HCT116 (cell line): ENCODE data around the gene RBFOX2. TPM values are rescaled to one million over a fixed set of nuclear protein-coding genes. Genes with fewer than 3 reads are reported as not detected.

Experiments
- ATAC-seq: fragments of 200-7000 bp; cut with Tn5 transposase; 2 replicates; pipeline ENCODE4 v1.9.1; 2020; ENCODE audit warnings: mild to moderate bottlenecking, moderate library complexity
- BruUV-seq: library from RNA; stranded (reverse); fragments of 400-500 nt; replicated peaks from 2 replicates; lab custom pipeline; 2021; lab: Mats Ljungman, UMichigan
- CTCF ChIA-PET: fragments of 300-600 bp; sonication (Branson Sonifier 250); formaldehyde crosslinking; loops from one replicate; lab custom pipeline; 2021; ENCODE audit warnings: antibody characterized with exemption; lab: Charles Lee
- POLR2A ChIA-PET: fragments of 300-600, 350-600 bp; sonication (Branson Sonifier 250); formaldehyde crosslinking; loops from one replicate; lab custom pipeline; 2021; ENCODE audit warnings: antibody characterized with exemption; lab: Charles Lee
- RAD21 ChIA-PET, 2 experiments: fragments of 300-600 bp; sonication (Branson Sonifier 250); formaldehyde crosslinking; loops; one replicate each; lab custom pipeline; 2023; ENCODE audit warnings: low total read pairs in 2 of 2; ENCODE audit not compliant: uncharacterized antibody in 2 of 2, unreplicated experiment in 2 of 2, low non-redundant PET in 1 of 2; lab: Charles Lee
- DNase-seq: peaks from one replicate; pipeline ENCODE4 v3.0.0-alpha.2; 2010; ENCODE audit warnings: low read depth, low spot score
- H2AFZ ChIP-seq: fragments of 200-600 bp; shearing (Covaris generic), sonication (generic); 2 replicates; pipeline ENCODE4 v1.6.1; 2017; ENCODE audit warnings: low read depth, mixed run types, mixed read lengths, antibody characterized with exemption, low read length; ENCODE audit not compliant: poor library complexity, severe bottlenecking
- H3K27ac ChIP-seq: 2 replicates; pipeline ENCODE4 v1.5.1; 2012; ENCODE audit warnings: low read depth, low read length
- H3K27me3 ChIP-seq: fragments of 200-600 bp; sonication (generic); 2 replicates; pipeline ENCODE4 v1.6.1; 2016; ENCODE audit warnings: mixed run types, low read length, mixed read lengths; ENCODE audit not compliant: insufficient read depth
- H3K36me3 ChIP-seq, 2 experiments: fragments of 200-500 bp in 1 of 2; fragments of 200-600 bp in 1 of 2; sonication (Bioruptor generic) in 1 of 2; sonication (generic) in 1 of 2; 2 replicates each; pipeline versions ENCODE4 v1.5.1 to v1.6.1; 2014 to 2016; ENCODE audit warnings: low read length in 2 of 2, inconsistent platforms in 1 of 2, mixed read lengths in 1 of 2, mixed run types in 1 of 2; ENCODE audit not compliant: insufficient read depth in 2 of 2, control insufficient read depth in 1 of 2
- H3K4me1 ChIP-seq, 2 experiments: fragments of 200-600 bp in 1 of 2; sonication (generic) in 1 of 2; 2 replicates each; pipeline versions ENCODE4 v1.5.1 to v1.6.1; 2012 to 2017; ENCODE audit warnings: low read length in 2 of 2, inconsistent platforms in 1 of 2, mild to moderate bottlenecking in 1 of 2, mixed read lengths in 1 of 2, mixed run types in 1 of 2, moderate library complexity in 1 of 2; ENCODE audit not compliant: insufficient read depth in 2 of 2, control insufficient read depth in 1 of 2
- H3K4me2 ChIP-seq: fragments of 200-600 bp; sonication (generic); 2 replicates; pipeline ENCODE4 v1.6.1; 2017; ENCODE audit warnings: mixed run types, low read length, mixed read lengths
- H3K4me3 ChIP-seq, 2 experiments: fragments of 200-600 bp in 1 of 2; sonication (generic) in 1 of 2; replicated peaks in 1 of 2; 2 replicates each; pipeline ENCODE4 v1.5.1; 2011 to 2016; ENCODE audit warnings: low read length in 2 of 2, control low read depth in 1 of 2, low read depth in 1 of 2, mild to moderate bottlenecking in 1 of 2, mixed read lengths in 1 of 2, mixed run types in 1 of 2
- H3K79me2 ChIP-seq: fragments of 200-600 bp; sonication (generic); 2 replicates; pipeline ENCODE4 v1.6.1; 2017; ENCODE audit warnings: mild to moderate bottlenecking, mixed run types, low read length, moderate library complexity, mixed read lengths; ENCODE audit not compliant: insufficient read depth
- H3K9ac ChIP-seq: fragments of 200-600 bp; sonication (generic); 2 replicates; pipeline ENCODE4 v1.6.1; 2016; ENCODE audit warnings: low read length, mixed read lengths
- H3K9me2 ChIP-seq: fragments of 200-600 bp; sonication (generic), shearing (Covaris generic); 2 replicates; pipeline ENCODE4 v1.6.1; 2017; ENCODE audit warnings: mixed run types, mild to moderate bottlenecking, moderate library complexity; ENCODE audit not compliant: insufficient read depth
- H3K9me3 ChIP-seq, 2 experiments: fragments of 200-500 bp in 1 of 2; fragments of 200-600 bp in 1 of 2; sonication (Bioruptor generic) in 1 of 2; sonication (generic) in 1 of 2; 2 replicates each; pipeline ENCODE4 v1.6.1; 2014 to 2017; ENCODE audit warnings: low read length in 2 of 2, mixed read lengths in 2 of 2, inconsistent platforms in 1 of 2, low read depth in 1 of 2, mild to moderate bottlenecking in 1 of 2, mixed run types in 1 of 2, moderate library complexity in 1 of 2; ENCODE audit not compliant: control insufficient read depth in 1 of 2, insufficient read depth in 1 of 2
- H4K20me1 ChIP-seq: fragments of 200-600 bp; sonication (generic), shearing (Covaris generic); 2 replicates; pipeline ENCODE4 v1.6.1; 2017; ENCODE audit warnings: mixed run types, mild to moderate bottlenecking, moderate library complexity; ENCODE audit not compliant: insufficient read depth
- CBX3 ChIP-seq: IDR thresholded peaks from 2 replicates; pipeline ENCODE4 v1.6.1; 2012; ENCODE audit warnings: low read depth
- CEBPB ChIP-seq: IDR thresholded peaks from 2 replicates; pipeline ENCODE4 v1.6.1; 2012; ENCODE audit warnings: low read depth
- CTCF ChIP-seq, 3 experiments: fragments of 200-600 bp in 1 of 3; sonication (generic) in 1 of 3; IDR thresholded peaks in 2 of 3; conservative IDR thresholded peaks in 1 of 3; 2 replicates each; pipeline ENCODE4 v1.5.1; 2012 to 2017; ENCODE audit warnings: low read depth in 2 of 3, low read length in 2 of 3, antibody characterized with exemption in 1 of 3, borderline replicate concordance in 1 of 3, control low read depth in 1 of 3, mild to moderate bottlenecking in 1 of 3, mixed read lengths in 1 of 3, mixed run types in 1 of 3, moderate library complexity in 1 of 3; ENCODE audit not compliant: insufficient read depth in 1 of 3
- EGR1 ChIP-seq: IDR thresholded peaks from 2 replicates; pipeline ENCODE4 v1.6.1; 2012; ENCODE audit warnings: low read depth
- ELF1 ChIP-seq: IDR thresholded peaks from 2 replicates; pipeline ENCODE4 v1.6.1; 2012; ENCODE audit warnings: low read depth, borderline replicate concordance
- EZH2 ChIP-seq: fragments of 200-600 bp; sonication (generic); IDR thresholded peaks from 2 replicates; pipeline ENCODE4 v1.6.1; 2017; ENCODE audit warnings: antibody characterized with exemption, mixed run types
- FOSL1 ChIP-seq: IDR thresholded peaks from 2 replicates; pipeline ENCODE4 v1.6.1; 2012; ENCODE audit warnings: low read depth
- JUND ChIP-seq: IDR thresholded peaks from 2 replicates; pipeline ENCODE4 v1.6.1; 2012
- MAX ChIP-seq: IDR thresholded peaks from 2 replicates; pipeline ENCODE4 v1.6.1; 2012
- POLR2AphosphoS5 ChIP-seq: IDR thresholded peaks from 2 replicates; pipeline ENCODE4 v1.6.1; 2011; ENCODE audit warnings: mild to moderate bottlenecking, low read depth, low read length, moderate library complexity
- RAD21 ChIP-seq: IDR thresholded peaks from 2 replicates; pipeline ENCODE4 v1.6.1; 2012; ENCODE audit warnings: low read depth, mild to moderate bottlenecking
- SIN3A ChIP-seq: IDR thresholded peaks from 2 replicates; pipeline ENCODE4 v1.6.1; 2012; ENCODE audit warnings: low read depth
- TCF7L2 ChIP-seq: IDR thresholded peaks from 2 replicates; pipeline ENCODE4 v1.7.0; 2011; ENCODE audit warnings: borderline replicate concordance, inconsistent platforms; ENCODE audit not compliant: insufficient read depth, insufficient read length; ENCODE audit errors: extremely low read depth
- YY1 ChIP-seq: IDR thresholded peaks from 2 replicates; pipeline ENCODE4 v1.6.1; 2011; ENCODE audit warnings: low read length, low read depth, moderate library complexity, mild to moderate bottlenecking; ENCODE audit not compliant: insufficient replicate concordance; ENCODE audit errors: extremely low read depth
- ZFX ChIP-seq: fragments of 450-650 bp; IDR thresholded peaks from 2 replicates; pipeline ENCODE4 v1.6.1; 2017
- ZNF274 ChIP-seq: fragments of 200-500 bp; sonication (Bioruptor generic); IDR thresholded peaks from 2 replicates; pipeline ENCODE4 v1.6.1; 2014; ENCODE audit warnings: mild to moderate bottlenecking, low read depth, low read length, inconsistent platforms
- intact Hi-C: fragments of 100-400 bp; cut with micrococcal nuclease; formaldehyde crosslinking; loops from 2 replicates; pipeline ENCODE4 v1.10.0; 2022
- total RNA-seq: library from RNA; stranded (reverse); gene quantifications from one replicate; pipeline ENCODE4 v1.2.1, GENCODE V29; 2021; ENCODE audit not compliant: unreplicated experiment
- TF ChIP-seq, protein P1 (sequence below): IDR thresholded peaks from 2 replicates; pipeline ENCODE4 v1.6.1; 2012

Gene RBFOX2
- total RNA-seq, 1 experiment from 2014 or later = 83.9 TPM

GRCh38 chr22:35842954-35843353, 185.7 kb downstream of the RBFOX2 start:
- Histone ChIP-seq H3K36me3 (no peaks in the 10 kb centered on the region), H3K27me3 (no peaks in the 10 kb centered on the region), H3K4me2 (peak overlapping the region; percentile 17; the same call in 1 of the 2 replicates), H3K4me1 (peaks cover 31 to 49% of the 10 kb centered on the region in 2 experiments), H3K9me2 (no peaks in the 10 kb centered on the region), H3K79me2 (peaks cover 44% of the 10 kb centered on the region), H2AFZ (no peak overlapping the region), H3K27ac (no peak overlapping the region; the same call in 1 of the 2 replicates), H4K20me1 (no peaks in the 10 kb centered on the region), H3K4me3 (no peak overlapping the region), H3K9ac (no peak overlapping the region), H3K9me3 (no peaks in the 10 kb centered on the region)
- ChIA-PET RAD21 (no interaction called here), POLR2A (no interaction called here), CTCF (no interaction called here)
- BruUV-seq = no TSS peak
- DNase-seq = peak; percentile 62
- TF ChIP-seq YY1 = no peak
- TF ChIP-seq POLR2AphosphoS5 = no peak
- TF ChIP-seq, protein P1, sequence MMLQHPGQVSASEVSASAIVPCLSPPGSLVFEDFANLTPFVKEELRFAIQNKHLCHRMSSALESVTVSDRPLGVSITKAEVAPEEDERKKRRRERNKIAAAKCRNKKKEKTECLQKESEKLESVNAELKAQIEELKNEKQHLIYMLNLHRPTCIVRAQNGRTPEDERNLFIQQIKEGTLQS = no peak
- no peak for TF ChIP-seq TCF7L2
- TF ChIP-seq MAX = no peak
- no peak for TF ChIP-seq ELF1
- peak; percentile 77 to 86 (median 83) for TF ChIP-seq CTCF (IDR thresholded peaks at IDR 0.05 in 2 of 3, conservative IDR thresholded peaks at IDR 0.05 in 1 of 3; ENCODE audit: borderline replicate concordance in 1 of 3, insufficient read depth in 1 of 3, low read depth in 2 of 3, low read length in 2 of 3)
- TF ChIP-seq EZH2 = no peak
- TF ChIP-seq FOSL1 = no peak
- TF ChIP-seq RAD21 = peak; percentile 62
- no peak for TF ChIP-seq CEBPB
- no peak for TF ChIP-seq SIN3A
- no peak for TF ChIP-seq EGR1
- no peak for TF ChIP-seq ZNF274
- no peak for TF ChIP-seq ZFX
- TF ChIP-seq CBX3 = 0 out of 2 replicates have a peak, but pooled peaks have one; percentile 12
- no peak for TF ChIP-seq JUND
- peak; percentile 71 for ATAC-seq
- intact Hi-C loops = loop anchor here (2.0 to 5.0 kb wide), 2 partner anchors 69 to 216 kb away; no protein-coding TSS in a partner anchor
